Adrenal gland (tissue), 12 donors: ENCODE results near the gene PARP8. TPM values are rescaled to one million over a fixed set of nuclear protein-coding genes. Genes with fewer than 3 reads are reported as not detected.

Experiments
- DNase-seq, 7 donors: peaks; one replicate each; pipeline ENCODE4 v3.0.0-alpha.2; 2019 to 2020
- H3K27ac ChIP-seq, 5 donors: fragments of 200-600 bp; sonication (generic) in 4 of 5; 1 replicate in 3 of 5; 2 replicates in 2 of 5; pipeline versions ENCODE4 v1.5.1 to v1.8.0; 2016 to 2020; ENCODE audit warnings: mild to moderate bottlenecking in 1 of 5
- H3K27me3 ChIP-seq: fragments of 200-600 bp; 2 replicates; pipeline ENCODE4 v1.8.0; 2021
- H3K36me3 ChIP-seq, 2 donors: fragments of 200-600 bp; replicated peaks in 1 of 2; 1 replicate in 1 of 2; 2 replicates in 1 of 2; pipeline versions ENCODE4 v1.5.1 to v1.8.0; 2018 to 2022
- H3K4me1 ChIP-seq, 2 donors: fragments of 200-600 bp; replicated peaks in 1 of 2; 1 replicate in 1 of 2; 2 replicates in 1 of 2; pipeline versions ENCODE4 v1.5.1 to v1.8.0; 2018 to 2021
- H3K4me3 ChIP-seq, 4 donors: fragments of 200-600 bp; sonication (generic) in 3 of 4; one replicate each; pipeline ENCODE4 v1.5.1; 2016 to 2018
- H3K9me3 ChIP-seq, 3 donors: fragments of 200-600 bp; sonication (generic) in 1 of 3; replicated peaks in 1 of 3; 1 replicate in 2 of 3; 2 replicates in 1 of 3; pipeline versions ENCODE4 v1.5.1 to v1.8.0; 2016 to 2021
- CTCF ChIP-seq, 6 experiments: fragments of 450-650 bp in 4 of 6; fragments of 200-600 bp in 2 of 6; sonication (generic) in 1 of 6; IDR thresholded peaks; 1 replicate in 5 of 6; 2 replicates in 1 of 6; pipeline versions ENCODE4 v1.5.1 to v1.8.0; 2016 to 2021; ENCODE audit warnings: antibody characterized with exemption in 6 of 6, mild to moderate bottlenecking in 2 of 6, moderate library complexity in 1 of 6
- POLR2A ChIP-seq, 2 donors: fragments of 450-650 bp; IDR thresholded peaks; one replicate each; pipeline ENCODE4 v1.6.1; 2017; ENCODE audit warnings: antibody characterized with exemption in 2 of 2, mild to moderate bottlenecking in 2 of 2, moderate library complexity in 1 of 2
- WGBS, 4 donors: extraction: QIAGEN DNeasy Blood & Tissue Kit in 2 of 4; methylation state at CpG; one replicate each; pipeline versions ENCODE4 v1.1.5 to v1.1.7; 2013 to 2017; 5-methylcytosine and 5-hydroxymethylcytosine counted together
- intact Hi-C, 2 donors: fragments of 100-400 bp; cut with DNase I; formaldehyde crosslinking; loops; one replicate each; pipeline versions ENCODE4 v1.14.1 to v1.15.0; 2022 to 2023
- polyA plus RNA-seq, 3 donors: library from polyadenylated mRNA; stranded (reverse); fragments of 200-250 nt in 2 of 3; fragments of 350-450 nt in 1 of 3; fragmentation: Illumina TruSeq in 1 of 3; extraction: RNeasy Lipid Tissue Mini Kit (QIAGEN cat#74804) in 1 of 3; gene quantifications; one replicate each; pipeline ENCODE4 v1.2.3, GENCODE V29; 2013 to 2014
- total RNA-seq, 9 donors: library from RNA; depleted of rRNA in 4 of 9; stranded (reverse); fragments of >200 nt in 4 of 9; fragments of 120-200 nt in 1 of 9; fragmentation: NEBNext Ultra II Directional in 1 of 9; extraction: Animal tissue kit (Norgen Biotek cat#: 25700) in 1 of 9; gene quantifications; one replicate each; pipeline versions ENCODE4 v1.1.0 to v1.2.4, GENCODE V29; 2013 to 2023
- donor health status: healthy with polysubstance abuse.
- donor health status: Bipolar disorder and iron deficiency.
- donor health status: DM: yes; HTN: yes; CAD: no.
- donor health status: DM: no; HTN: no; CAD: no.
- donor health status: DM: no; HTN: no; CAD: no.
- donor health status: DM: yes; HTN: yes; CAD: no.

Gene PARP8
- total and polyA plus RNA-seq, 12 donors, result 7.5 to 41.8 (median 24.0) TPM

- no peak for DNase-seq
- Histone ChIP-seq H3K4me3 (no peak overlapping the region), H3K27me3 (no peaks in the 10 kb centered on the region), H3K4me1 (no peaks in the 10 kb centered on the region), H3K36me3 (no peaks in the 10 kb centered on the region), H3K27ac (no peak overlapping the region), H3K9me3 (no peaks in the 10 kb centered on the region)
- WGBS, 4 donors, result 57 to 82% (median 65%) methylated on average over 3 of the region's 3 CpGs
- no peak for TF ChIP-seq CTCF (IDR thresholded peaks at IDR 0.05)
- TF ChIP-seq POLR2A (IDR thresholded peaks at IDR 0.05), result no peak
- intact Hi-C loops, result no loop called here
These were observed 18.7 kb upstream of the PARP8 start for GRCh38 chr5:50647726-50648125.

GRCh38 chr5:50653946-50654345 lies 12.5 kb upstream of the PARP8 start:
- intact Hi-C loops, result no loop called here
- H3K4me3 ChIP-seq, result no peak overlapping the region
- no peaks in the 10 kb centered on the region for H3K36me3 ChIP-seq
- H3K27ac ChIP-seq, result no peak overlapping the region
- TF ChIP-seq CTCF (IDR thresholded peaks at IDR 0.05) (no peak), POLR2A (IDR thresholded peaks at IDR 0.05) (no peak)
- no peaks in the 10 kb centered on the region for H3K4me1 ChIP-seq
- DNase-seq, result no peak
- WGBS, 4 donors, result 75 to 83% (median 78%) methylated on average over 3 of the region's 3 CpGs
- no peaks in the 10 kb centered on the region for H3K9me3 ChIP-seq
- H3K27me3 ChIP-seq, result no peaks in the 10 kb centered on the region

- Histone ChIP-seq H3K27ac (no peak overlapping the region), H3K9me3 (no peaks in the 10 kb centered on the region), H3K36me3 (no peaks in the 10 kb centered on the region), H3K27me3 (no peaks in the 10 kb centered on the region), H3K4me3 (no peak overlapping the region), H3K4me1 (no peaks in the 10 kb centered on the region)
- no peak for DNase-seq
- intact Hi-C loops, result no loop called here
- TF ChIP-seq POLR2A (IDR thresholded peaks at IDR 0.05), result no peak
- TF ChIP-seq CTCF (IDR thresholded peaks at IDR 0.05), result no peak
- 41 to 62% (median 47%) methylated on average over 3 of the region's 3 CpGs for WGBS, 4 donors
These were observed 11.2 kb upstream of the PARP8 start for GRCh38 chr5:50655067-50655809.

- no peak for DNase-seq
- 76 to 86% (median 83%) methylated on average over 2 of the region's 2 CpGs for WGBS, 4 donors
These were observed 10.6 kb upstream of the PARP8 start for GRCh38 chr5:50655810-50656205.

More at GRCh38 chr5:50655810-50656205, 10.6 kb upstream of the PARP8 start:
- H3K9me3 ChIP-seq, result no peaks in the 10 kb centered on the region
- no peaks in the 10 kb centered on the region for H3K27me3 ChIP-seq
- TF ChIP-seq CTCF (IDR thresholded peaks at IDR 0.05) (no peak), POLR2A (IDR thresholded peaks at IDR 0.05) (no peak)
- intact Hi-C loops, result no loop called here
- no peaks in the 10 kb centered on the region for H3K36me3 ChIP-seq
- H3K4me1 ChIP-seq, result no peaks in the 10 kb centered on the region
- H3K27ac ChIP-seq, result no peak overlapping the region
- no peak overlapping the region for H3K4me3 ChIP-seq
